GM21528 (cell line): ENCODE data around the gene DCAF6.
A peak's percentile ranks its signal among the peaks of the same experiment; 100 is the strongest.
"Not testable (repeated sequence)": the region's sequence is repeated elsewhere in the genome, so short reads cannot be mapped to it uniquely, and the experiment has no call there.

Experiments used
- ATAC-seq: cut with Tn5 transposase; IDR thresholded peaks from one replicate; pipeline ENCODE4 v1.9.1; 2021; ENCODE audit warnings: mild to moderate bottlenecking, moderate library complexity; ENCODE audit not compliant: unreplicated experiment, low FRiP score

The DCAF6 gene

GRCh38 chr1:167936068-167936929, at the start of gene DCAF6:
Gene DCAF6 (plus strand): TSS chr1:167936683. CDS start chr1:167936912, 229 bp downstream.
- peak; percentile 75 for ATAC-seq

GRCh38 chr1:167887187-167887586, 49.3 kb upstream of the DCAF6 start:
- not testable (repeated sequence) for ATAC-seq

- ATAC-seq: no peak
Observed at GRCh38 chr1:167890400-167890799, 46.1 kb upstream of the DCAF6 start.

GRCh38 chr1:167893798-167894197, 42.7 kb upstream of the DCAF6 start:
- ATAC-seq: no peak

GRCh38 chr1:167898578-167899222, 37.8 kb upstream of the DCAF6 start:
- ATAC-seq: no peak

- peak; percentile 78 for ATAC-seq
Observed at GRCh38 chr1:167899253-167899681, 37.2 kb upstream of the DCAF6 start.

GRCh38 chr1:167900907-167901306, 35.6 kb upstream of the DCAF6 start:
- ATAC-seq: no peak

GRCh38 chr1:167904652-167905130, 31.8 kb upstream of the DCAF6 start:
- no peak for ATAC-seq

- no peak for ATAC-seq
Observed at GRCh38 chr1:167905182-167905581, 31.3 kb upstream of the DCAF6 start.

- no peak for ATAC-seq
Observed at GRCh38 chr1:167905671-167906070, 30.8 kb upstream of the DCAF6 start.

- no peak for ATAC-seq
Observed at GRCh38 chr1:167909691-167910180, 26.7 kb upstream of the DCAF6 start.

- ATAC-seq: no peak
Observed at GRCh38 chr1:167910530-167910929, 26.0 kb upstream of the DCAF6 start.

- ATAC-seq: no peak
Observed at GRCh38 chr1:167911413-167911812, 25.1 kb upstream of the DCAF6 start.

- no peak for ATAC-seq
Observed at GRCh38 chr1:167912294-167912693, 24.2 kb upstream of the DCAF6 start.

- no peak for ATAC-seq
Observed at GRCh38 chr1:167913895-167914496, 22.5 kb upstream of the DCAF6 start, which contains the start of gene ADCY10. Gene ADCY10 (minus strand): TSS chr1:167914134. CDS start chr1:167905140, 8,994 bp downstream.

- no peak for ATAC-seq
Observed at GRCh38 chr1:167915569-167915968, 20.9 kb upstream of the DCAF6 start.

- no peak for ATAC-seq
Observed at GRCh38 chr1:167916766-167917511, 19.5 kb upstream of the DCAF6 start.

GRCh38 chr1:167922023-167922422, 14.5 kb upstream of the DCAF6 start:
- ATAC-seq: no peak

- no peak for ATAC-seq
Observed at GRCh38 chr1:167922611-167923074, 13.8 kb upstream of the DCAF6 start.
